HG03139 (cell line): ENCODE data around the gene BCAN.

Source experiments
- ATAC-seq: cut with Tn5 transposase; IDR thresholded peaks from one replicate; pipeline ENCODE4 v1.9.1; 2021; ENCODE audit not compliant: unreplicated experiment

The BCAN gene

DNA sequence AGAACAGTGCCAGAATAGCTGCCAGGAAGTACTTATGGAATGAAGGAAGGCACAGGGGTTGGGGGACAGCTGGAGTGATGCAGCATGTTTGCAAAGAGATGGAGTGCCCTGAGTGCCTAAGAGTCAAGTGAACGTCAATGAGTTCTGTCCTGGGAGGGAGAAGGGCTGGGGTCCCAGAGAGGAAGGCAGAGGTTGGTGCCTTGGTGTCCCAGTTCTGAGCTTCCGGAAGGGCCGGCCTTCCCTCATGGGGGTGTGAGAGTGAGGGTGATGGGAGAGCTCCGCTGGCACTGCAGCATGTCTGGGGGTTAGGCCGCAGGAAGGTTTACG lies 17.7 kb downstream of the BCAN start:
- no peak for ATAC-seq

- ATAC-seq: peak; percentile 59
Measured at GRCh38 chr1:156659988-156660751, 18.3 kb downstream of the BCAN start.

GRCh38 chr1:156660752-156661112 lies 18.8 kb downstream of the BCAN start:
- no peak for ATAC-seq

DNA sequence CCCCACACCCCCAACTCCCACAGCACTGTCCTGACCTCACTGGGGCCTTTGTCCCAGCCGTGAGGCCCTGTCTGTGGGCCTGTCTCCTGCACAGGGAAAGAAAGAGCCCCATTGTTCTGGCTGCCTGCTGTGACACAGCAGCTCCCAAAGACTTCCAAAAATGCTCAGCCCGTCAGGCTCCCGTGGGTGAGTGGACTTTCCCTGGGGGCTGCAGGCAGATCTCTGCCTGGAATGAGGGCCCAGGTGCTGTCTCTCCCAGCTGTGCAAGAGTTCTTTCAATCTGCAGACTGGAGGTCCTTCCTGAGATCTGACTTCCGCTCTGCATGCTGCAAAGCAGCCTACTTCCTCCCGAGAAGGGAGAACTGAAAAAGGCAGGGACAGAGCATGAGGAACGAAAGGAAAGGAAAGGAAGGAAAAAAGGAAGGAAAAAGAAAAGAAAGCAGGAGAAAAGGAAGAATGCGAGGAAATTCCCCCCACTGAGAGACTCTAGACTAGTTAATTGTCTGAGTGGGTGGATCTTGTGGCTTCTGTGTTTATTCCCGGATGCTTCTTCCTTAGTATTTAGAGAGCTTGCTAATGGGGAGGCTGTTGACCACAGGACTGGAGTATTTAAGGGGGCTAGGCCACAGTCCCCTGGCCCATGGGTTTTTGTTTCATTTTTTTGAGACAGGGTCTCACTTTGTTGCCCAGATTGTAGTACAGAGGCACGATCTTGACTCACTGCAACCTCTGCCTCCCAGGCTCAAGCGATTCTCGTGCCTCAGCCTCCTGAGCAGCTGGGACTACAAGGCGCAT lies 20.3 kb downstream of the BCAN start:
- no peak for ATAC-seq

GRCh38 chr1:156662800-156663055 lies 20.8 kb downstream of the BCAN start:
- ATAC-seq: no peak

- ATAC-seq: no peak
Measured at GRCh38 chr1:156663178-156663577, 21.3 kb downstream of the BCAN start.

- ATAC-seq: no peak
Measured at GRCh38 chr1:156664046-156664766, 22.3 kb downstream of the BCAN start.

DNA sequence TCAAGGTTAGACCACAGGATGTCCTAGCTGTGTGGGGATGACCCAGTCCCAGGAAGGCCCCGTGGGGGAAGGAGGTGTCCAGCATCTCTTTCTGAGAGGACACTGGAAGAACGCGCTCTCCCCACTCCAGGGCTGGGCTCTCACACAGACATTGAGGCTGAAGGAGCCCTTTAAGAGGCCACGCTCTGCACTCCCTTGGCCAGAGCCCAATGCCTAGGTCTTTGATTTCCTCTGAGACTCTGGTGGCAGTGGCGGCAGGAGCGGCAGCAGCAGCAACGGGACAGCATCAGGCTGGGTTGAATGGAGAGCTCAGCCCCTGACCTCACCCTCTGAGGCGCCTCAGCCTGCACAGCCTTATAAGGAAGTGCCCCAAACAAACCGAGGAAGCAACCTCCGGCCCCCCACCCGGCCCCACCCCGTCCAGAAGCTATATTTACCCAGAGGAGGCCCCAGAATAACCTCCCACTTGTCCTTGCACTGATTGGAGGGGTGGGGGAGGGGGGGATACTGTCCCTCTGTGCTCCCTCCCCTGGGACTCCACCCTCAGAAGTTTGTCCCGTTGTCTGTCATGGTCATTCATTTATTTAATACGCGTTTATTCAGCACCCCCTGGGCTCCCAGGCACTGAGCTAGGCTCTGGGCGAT lies 23.0 kb downstream of the BCAN start:
- ATAC-seq: no peak

DNA sequence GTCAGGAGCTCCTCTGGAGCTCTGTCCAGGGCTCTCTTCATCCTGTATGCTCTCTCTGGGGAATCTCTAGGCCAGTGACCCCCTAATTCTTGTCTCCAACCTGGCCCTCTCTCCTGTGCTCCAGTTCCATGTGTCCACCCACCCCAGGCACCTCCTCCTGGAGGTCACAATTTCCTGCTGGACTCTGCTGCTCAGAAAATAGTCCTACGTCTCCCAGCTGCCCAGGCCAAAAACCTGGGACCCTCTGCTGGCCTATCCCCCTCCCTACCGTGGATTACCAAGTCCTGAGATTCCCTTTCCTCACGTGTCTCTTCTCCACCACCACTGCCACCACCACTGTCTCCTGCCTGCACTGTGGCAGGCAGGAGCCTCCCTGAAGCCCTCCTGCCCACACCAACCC lies 23.6 kb downstream of the BCAN start:
- ATAC-seq: no peak

GRCh38 chr1:156666862-156667609 lies 25.1 kb downstream of the BCAN start:
- ATAC-seq: no peak

GRCh38 chr1:156667610-156667967 lies 25.7 kb downstream of the BCAN start:
- no peak for ATAC-seq

GRCh38 chr1:156667968-156668709 lies 26.2 kb downstream of the BCAN start:
- no peak for ATAC-seq

- ATAC-seq: no peak
Measured at GRCh38 chr1:156668801-156669637, 27.1 kb downstream of the BCAN start.

GRCh38 chr1:156669794-156670193 lies 27.9 kb downstream of the BCAN start:
- no peak for ATAC-seq

GRCh38 chr1:156670359-156670758 lies 28.4 kb downstream of the BCAN start:
- no peak for ATAC-seq

- no peak for ATAC-seq
Measured at GRCh38 chr1:156670791-156671190, 28.9 kb downstream of the BCAN start.

GRCh38 chr1:156671804-156672203 lies 29.9 kb downstream of the BCAN start:
- no peak for ATAC-seq

- ATAC-seq: no peak
Measured at GRCh38 chr1:156673387-156674121, 31.6 kb downstream of the BCAN start.
